Ascending aorta (tissue), 2 donors: ENCODE measurements around the gene TMEFF1. TPM values are rescaled to one million over a fixed set of nuclear protein-coding genes. Genes with fewer than 3 reads are reported as not detected.

Experiments
- DNase-seq, 2 donors: peaks; one replicate each; pipeline ENCODE4 v3.0.0-alpha.2; 2019; ENCODE audit warnings: low spot score in 2 of 2
- H3K27ac ChIP-seq, 2 donors: fragments of 200-600 bp; sonication (generic); one replicate each; pipeline ENCODE4 v1.5.1; 2016 to 2017; ENCODE audit warnings: mild to moderate bottlenecking in 1 of 2
- H3K27me3 ChIP-seq: fragments of 200-600 bp; sonication (generic); one replicate; pipeline ENCODE4 v1.5.1; 2017
- H3K36me3 ChIP-seq, 2 donors: fragments of 200-600 bp; sonication (generic); one replicate each; pipeline ENCODE4 v1.5.1; 2016
- H3K4me1 ChIP-seq, 2 donors: fragments of 200-600 bp; sonication (generic); one replicate each; pipeline ENCODE4 v1.5.1; 2016 to 2017; ENCODE audit warnings: mild to moderate bottlenecking in 1 of 2
- H3K4me3 ChIP-seq, 2 donors: fragments of 200-600 bp; sonication (generic); one replicate each; pipeline ENCODE4 v1.5.1; 2016 to 2017; ENCODE audit warnings: mild to moderate bottlenecking in 1 of 2
- H3K9me3 ChIP-seq, 2 donors: fragments of 200-600 bp; sonication (generic); one replicate each; pipeline ENCODE4 v1.5.1; 2016
- CTCF ChIP-seq, 3 experiments: fragments of 200-600 bp in 2 of 3; fragments of 450-650 bp in 1 of 3; sonication (generic) in 2 of 3; IDR thresholded peaks; one replicate each; pipeline ENCODE4 v1.5.1; 2016 to 2019; ENCODE audit warnings: antibody characterized with exemption in 3 of 3, mild to moderate bottlenecking in 1 of 3, moderate library complexity in 1 of 3
- intact Hi-C: fragments of 100-400 bp; cut with DNase I; formaldehyde crosslinking; loops from one replicate; pipeline ENCODE4 v1.15.1; 2023
- total RNA-seq: library from RNA; depleted of rRNA; stranded (reverse); fragments of >200 nt; gene quantifications from one replicate; pipeline ENCODE4 v1.1.0, GENCODE V29; 2016

TMEFF1 gene
- total RNA-seq, 1 donor from 2014 or later, result not detected

GRCh38 chr9:100575006-100575405 is 102.1 kb downstream of the TMEFF1 start:
- Histone ChIP-seq H3K4me1 (no peaks in the 10 kb centered on the region), H3K27me3 (no peaks in the 10 kb centered on the region), H3K4me3 (no peak overlapping the region), H3K9me3 (no peaks in the 10 kb centered on the region), H3K27ac (no peak overlapping the region), H3K36me3 (no peaks in the 10 kb centered on the region)
- DNase-seq, result no peak
- TF ChIP-seq CTCF (IDR thresholded peaks at IDR 0.05), result no peak
- intact Hi-C loops, result no loop called here

GRCh38 chr9:100575765-100576386 is 102.9 kb downstream of the TMEFF1 start:
- no peaks in the 10 kb centered on the region for H3K36me3 ChIP-seq
- H3K4me3 ChIP-seq, result no peak overlapping the region
- H3K9me3 ChIP-seq, result no peaks in the 10 kb centered on the region
- intact Hi-C loops, result no loop called here
- H3K27ac ChIP-seq, result no peak overlapping the region
- no peaks in the 10 kb centered on the region for H3K4me1 ChIP-seq
- H3K27me3 ChIP-seq, result no peaks in the 10 kb centered on the region
- no peak for DNase-seq
- no peak for TF ChIP-seq CTCF (IDR thresholded peaks at IDR 0.05)

GRCh38 chr9:100577776-100578448 is 105.0 kb downstream of the TMEFF1 start, which contains the start of gene CAVIN4:
Gene CAVIN4 (plus strand): TSS chr9:100578079. CDS start chr9:100578144, 65 bp downstream.
- H3K27ac ChIP-seq, result no peak within 1 kb of the TSS
- intact Hi-C loops, result no loop called here

GRCh38 chr9:100578610-100579009 is 105.7 kb downstream of the TMEFF1 start:
- H3K4me3 ChIP-seq, result no peak overlapping the region
- peaks cover 0 to 3% of the 10 kb centered on the region in 2 donors for H3K4me1 ChIP-seq
- no peak for DNase-seq
- H3K9me3 ChIP-seq, result no peaks in the 10 kb centered on the region
- H3K36me3 ChIP-seq, result no peaks in the 10 kb centered on the region
- intact Hi-C loops, result no loop called here
- no peak for TF ChIP-seq CTCF (IDR thresholded peaks at IDR 0.05)
- H3K27ac ChIP-seq, result no peak overlapping the region
- H3K27me3 ChIP-seq, result no peaks in the 10 kb centered on the region

More at GRCh38 chr9:100577776-100578448, 105.0 kb downstream of the TMEFF1 start, which contains the start of gene CAVIN4:
- Histone ChIP-seq H3K4me1 (peaks cover 0 to 1% of the 10 kb centered on the region in 2 donors), H3K36me3 (no peaks in the 10 kb centered on the region), H3K27me3 (no peaks in the 10 kb centered on the region), H3K4me3 (no peak within 1 kb of the TSS), H3K9me3 (no peaks in the 10 kb centered on the region)
- DNase-seq, result no peak
- no peak for TF ChIP-seq CTCF (IDR thresholded peaks at IDR 0.05)

GRCh38 chr9:100579665-100580064 is 106.7 kb downstream of the TMEFF1 start:
- peaks cover 0 to 3% of the 10 kb centered on the region in 2 donors for H3K4me1 ChIP-seq
- no peaks in the 10 kb centered on the region for H3K36me3 ChIP-seq
- TF ChIP-seq CTCF (IDR thresholded peaks at IDR 0.05), result no peak
- no peak overlapping the region for H3K4me3 ChIP-seq
- no peak for DNase-seq
- intact Hi-C loops, result no loop called here
- no peaks in the 10 kb centered on the region for H3K27me3 ChIP-seq
- H3K27ac ChIP-seq, result no peak overlapping the region
- no peaks in the 10 kb centered on the region for H3K9me3 ChIP-seq
